Muscle of leg (tissue), 11 donors: ENCODE results near the gene LMF2. TPM values are rescaled to one million over a fixed set of nuclear protein-coding genes. Genes with fewer than 3 reads are reported as not detected.
"Not testable (repeated sequence)": the region's sequence is repeated elsewhere in the genome, so short reads cannot be mapped to it uniquely, and the experiment has no call there.

Experiments
- DNase-seq: peaks from one replicate; pipeline ENCODE4 v3.0.0; 2013
- H3K27ac ChIP-seq: one replicate; pipeline ENCODE4 v1.5.1; 2013; ENCODE audit warnings: mild to moderate bottlenecking, low read length, control low read depth
- H3K27me3 ChIP-seq: one replicate; pipeline ENCODE4 v1.6.1; 2013; ENCODE audit warnings: low read length; ENCODE audit not compliant: control insufficient read depth, insufficient read depth
- H3K36me3 ChIP-seq: one replicate; pipeline ENCODE4 v1.6.1; 2013; ENCODE audit warnings: low read length; ENCODE audit not compliant: control insufficient read depth, insufficient read depth
- H3K4me1 ChIP-seq: one replicate; pipeline ENCODE4 v1.6.1; 2013; ENCODE audit warnings: low read length; ENCODE audit not compliant: control insufficient read depth, insufficient read depth
- H3K4me3 ChIP-seq: one replicate; pipeline ENCODE4 v1.5.1; 2013; ENCODE audit warnings: low read length, control low read depth
- H3K9me3 ChIP-seq: replicated peaks from 2 replicates; pipeline ENCODE4 v1.6.1; 2013; ENCODE audit warnings: low read depth, low read length; ENCODE audit not compliant: control insufficient read depth
- WGBS: methylation state at CpG from one replicate; pipeline ENCODE4 v1.1.5; 2013; ENCODE audit warnings: missing lambda C conversion rate; ENCODE audit not compliant: insufficient coverage; 5-methylcytosine and 5-hydroxymethylcytosine counted together
- polyA plus RNA-seq, 8 donors: library from polyadenylated mRNA; unstranded; fragments of 120-200 nt; gene quantifications; one replicate each; pipeline versions ENCODE4 v1.2.1 to v1.2.3, GENCODE V29; 2013; ENCODE audit warnings: inconsistent platforms in 1 of 8, low replicate concordance in 1 of 8; ENCODE audit not compliant: insufficient read length in 8 of 8, insufficient read depth in 1 of 8
- total RNA-seq: library from RNA; stranded (reverse); fragments of 120-200 nt; gene quantifications from one replicate; pipeline ENCODE4 v1.2.4, GENCODE V29; 2013

Gene LMF2
- total and polyA plus RNA-seq, 9 donors = 27.0 to 54.1 (median 44.4) TPM

DNA sequence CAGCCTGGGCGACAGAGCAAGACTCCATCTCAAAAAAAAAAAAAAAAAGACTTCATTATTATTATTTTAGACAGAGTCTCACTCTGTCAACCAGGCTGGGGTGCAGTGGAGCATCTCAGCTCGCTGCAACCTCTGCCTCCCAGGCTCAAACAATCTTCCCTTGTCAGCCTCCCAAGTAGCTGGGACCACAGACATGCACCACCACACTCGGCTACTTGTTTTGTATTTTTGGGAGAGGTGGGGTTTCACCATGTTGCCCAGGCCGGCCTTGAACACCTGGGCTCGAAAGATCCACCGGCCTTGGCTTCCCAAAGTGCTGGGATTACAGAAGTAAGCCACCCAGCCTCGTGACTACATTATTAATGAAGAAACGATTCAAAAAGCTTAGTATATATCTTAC is 27.6 kb upstream of the LMF2 start:
- DNase-seq = no peak
- H3K9me3 ChIP-seq = no peaks in the 10 kb centered on the region
- H3K4me3 ChIP-seq = no peak overlapping the region
- H3K4me1 ChIP-seq = peaks cover 25% of the 10 kb centered on the region
- no peak overlapping the region for H3K27ac ChIP-seq
- no peaks in the 10 kb centered on the region for H3K36me3 ChIP-seq
- peaks cover 73% of the 10 kb centered on the region for H3K27me3 ChIP-seq
- WGBS = no CpG with 5 or more reads among the region's 8 CpGs

GRCh38 chr22:50533856-50534711 is 26.6 kb upstream of the LMF2 start:
- Histone ChIP-seq H3K27ac (peak overlapping the region; percentile 7), H3K4me1 (peaks cover 32% of the 10 kb centered on the region), H3K27me3 (peaks cover 76% of the 10 kb centered on the region)
- 47% methylated on average over 7 of the region's 21 CpGs for WGBS
- DNase-seq, H3K36me3 ChIP-seq, H3K9me3 ChIP-seq, H3K4me3 ChIP-seq: not testable (repeated sequence)

DNA sequence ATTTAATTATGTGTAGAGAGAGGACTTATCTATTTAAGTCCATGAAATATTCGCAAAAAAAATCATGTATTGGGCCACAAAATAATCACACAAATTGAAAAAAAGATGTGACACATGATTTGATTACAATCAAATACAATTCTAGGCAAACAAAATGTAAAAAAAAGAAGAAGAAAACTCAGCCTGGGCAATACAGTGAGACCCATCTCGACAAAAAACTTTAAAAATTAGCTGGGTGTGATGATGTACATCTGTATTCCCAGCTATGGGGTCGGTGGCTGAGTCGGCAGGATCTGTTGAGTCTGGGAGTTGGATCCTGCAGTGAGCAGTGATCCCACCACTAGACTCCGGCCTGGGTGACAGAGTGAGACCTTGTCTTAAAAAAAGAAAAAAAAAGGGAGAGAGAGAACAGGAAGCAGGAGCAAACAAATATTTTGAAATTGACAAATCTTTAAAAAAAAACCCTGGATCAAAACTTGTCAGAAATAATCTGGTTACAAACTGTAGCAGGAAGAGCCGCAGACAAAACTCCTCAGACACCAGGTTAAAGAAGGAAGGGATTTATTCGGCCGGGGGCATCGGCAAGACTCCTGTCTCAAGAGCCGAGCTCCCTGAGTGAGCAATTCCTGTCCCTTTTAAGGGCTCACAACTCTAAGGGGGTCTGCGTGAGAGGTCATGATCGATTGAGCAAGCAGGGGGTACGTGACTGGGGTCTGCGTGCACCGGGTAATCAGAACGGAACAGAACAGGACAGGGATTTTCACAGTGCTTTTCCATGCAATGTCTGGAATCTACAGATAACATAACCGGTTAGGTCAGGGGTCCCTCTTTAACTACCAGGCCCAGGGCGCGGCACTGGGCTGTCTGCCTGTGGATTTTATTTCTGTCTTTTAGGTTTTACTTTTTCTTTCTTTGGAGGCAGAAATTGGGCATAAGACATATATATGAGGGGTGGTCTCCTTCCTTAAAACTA is 25.6 kb upstream of the LMF2 start:
- Histone ChIP-seq H3K4me1 (peaks cover 34% of the 10 kb centered on the region), H3K27ac (no peak overlapping the region), H3K4me3 (no peak overlapping the region), H3K36me3 (no peaks in the 10 kb centered on the region), H3K9me3 (no peaks in the 10 kb centered on the region), H3K27me3 (peaks cover 80% of the 10 kb centered on the region)
- WGBS = 79% methylated on average over 11 of the region's 19 CpGs
- DNase-seq = no peak

GRCh38 chr22:50531962-50532674 is 24.6 kb upstream of the LMF2 start:
- Histone ChIP-seq H3K9me3 (no peaks in the 10 kb centered on the region), H3K36me3 (no peaks in the 10 kb centered on the region), H3K4me1 (peaks cover 35% of the 10 kb centered on the region), H3K27ac (peak overlapping the region; percentile 79), H3K4me3 (peak overlapping the region; percentile 47), H3K27me3 (peaks cover 73% of the 10 kb centered on the region)
- WGBS = under 1% methylated on average over 44 of the region's 56 CpGs
- peak; percentile 83 for DNase-seq

GRCh38 chr22:50531546-50531961 is 24.1 kb upstream of the LMF2 start:
- H3K9me3 ChIP-seq = no peaks in the 10 kb centered on the region
- H3K36me3 ChIP-seq = no peaks in the 10 kb centered on the region
- H3K4me1 ChIP-seq = peaks cover 39% of the 10 kb centered on the region
- peak overlapping the region; percentile 79 for H3K27ac ChIP-seq
- under 1% methylated on average over 40 of the region's 44 CpGs for WGBS
- peak; percentile 47 for DNase-seq
- H3K27me3 ChIP-seq = peaks cover 70% of the 10 kb centered on the region
- H3K4me3 ChIP-seq = peak overlapping the region; percentile 47

GRCh38 chr22:50530877-50531545 is 23.5 kb upstream of the LMF2 start:
- Histone ChIP-seq H3K9me3 (no peaks in the 10 kb centered on the region), H3K4me1 (peaks cover 41% of the 10 kb centered on the region), H3K36me3 (no peaks in the 10 kb centered on the region), H3K27ac (peak overlapping the region; percentile 79), H3K27me3 (peaks cover 70% of the 10 kb centered on the region), H3K4me3 (peak overlapping the region; percentile 47)
- DNase-seq = peak; percentile 85
- 6% methylated on average over 53 of the region's 53 CpGs for WGBS

DNA sequence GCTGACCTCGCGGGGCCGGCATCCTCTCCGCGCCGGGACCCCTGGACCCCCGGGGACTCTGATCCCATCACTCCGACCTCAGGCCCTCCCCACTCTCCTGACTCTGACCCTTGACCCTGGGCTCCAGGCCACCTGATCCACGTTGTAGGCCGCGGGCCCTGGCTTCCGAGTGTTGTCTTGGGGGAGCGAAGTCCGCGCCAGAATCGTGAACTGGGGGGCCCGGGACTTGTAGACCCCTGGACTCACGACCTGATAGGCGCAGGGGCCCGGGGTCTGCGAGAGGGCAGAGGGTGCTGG is 23.0 kb upstream of the LMF2 start:
- 2% methylated on average over 21 of the region's 21 CpGs for WGBS
- H3K27me3 ChIP-seq = peaks cover 70% of the 10 kb centered on the region
- H3K27ac ChIP-seq = peak overlapping the region; percentile 60
- no peaks in the 10 kb centered on the region for H3K36me3 ChIP-seq
- peak overlapping the region; percentile 47 for H3K4me3 ChIP-seq
- no peaks in the 10 kb centered on the region for H3K9me3 ChIP-seq
- no peak for DNase-seq
- peaks cover 41% of the 10 kb centered on the region for H3K4me1 ChIP-seq

DNA sequence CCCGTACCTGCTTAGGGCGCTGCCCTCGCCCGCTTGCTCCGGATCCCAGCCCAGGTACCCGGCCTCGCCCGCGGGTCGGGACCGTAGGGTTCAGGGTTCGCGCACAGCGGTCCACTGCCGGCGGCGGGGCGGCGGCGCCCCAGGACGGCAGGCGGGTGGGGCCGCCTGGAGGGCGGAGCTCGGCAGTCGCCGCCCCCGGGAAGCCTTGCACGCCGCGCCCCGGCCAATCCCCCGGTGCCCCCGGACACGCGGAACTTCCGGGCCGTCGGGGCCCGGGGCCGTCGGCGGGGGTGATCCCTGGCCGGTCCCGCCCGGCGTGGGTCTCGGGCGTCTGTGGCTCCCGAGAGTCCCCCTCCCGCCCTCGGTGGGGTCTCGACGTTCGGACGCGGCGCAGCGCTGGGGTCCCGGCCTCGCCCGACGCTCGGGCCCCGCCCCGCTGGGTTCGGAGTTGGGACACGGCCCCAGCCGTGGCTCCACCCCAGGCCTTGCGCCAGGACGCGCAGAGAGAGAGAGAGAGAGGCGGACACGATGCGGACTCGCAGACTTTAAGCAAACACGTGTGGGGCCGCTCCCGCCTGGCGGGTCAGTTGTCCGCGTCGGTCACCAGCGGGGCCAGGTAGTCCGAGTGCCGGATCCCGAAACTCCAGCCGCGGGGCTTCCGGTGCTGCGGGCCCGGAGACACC is 22.5 kb upstream of the LMF2 start, which contains the start of gene TYMP:
Gene TYMP (minus strand): TSS at position 116 of the 683 bp plus-strand sequence. CDS start 303 bp downstream, outside the sequence.
- peak within 1 kb of the TSS; percentile 67 for H3K27ac ChIP-seq
- no peaks in the 10 kb centered on the region for H3K9me3 ChIP-seq
- DNase-seq = peak; percentile 86
- H3K4me3 ChIP-seq = peak within 1 kb of the TSS; percentile 47
- H3K4me1 ChIP-seq = peaks cover 41% of the 10 kb centered on the region
- WGBS = under 1% methylated on average over 92 of the region's 92 CpGs
- no peaks in the 10 kb centered on the region for H3K36me3 ChIP-seq
- peaks cover 65% of the 10 kb centered on the region for H3K27me3 ChIP-seq

DNA sequence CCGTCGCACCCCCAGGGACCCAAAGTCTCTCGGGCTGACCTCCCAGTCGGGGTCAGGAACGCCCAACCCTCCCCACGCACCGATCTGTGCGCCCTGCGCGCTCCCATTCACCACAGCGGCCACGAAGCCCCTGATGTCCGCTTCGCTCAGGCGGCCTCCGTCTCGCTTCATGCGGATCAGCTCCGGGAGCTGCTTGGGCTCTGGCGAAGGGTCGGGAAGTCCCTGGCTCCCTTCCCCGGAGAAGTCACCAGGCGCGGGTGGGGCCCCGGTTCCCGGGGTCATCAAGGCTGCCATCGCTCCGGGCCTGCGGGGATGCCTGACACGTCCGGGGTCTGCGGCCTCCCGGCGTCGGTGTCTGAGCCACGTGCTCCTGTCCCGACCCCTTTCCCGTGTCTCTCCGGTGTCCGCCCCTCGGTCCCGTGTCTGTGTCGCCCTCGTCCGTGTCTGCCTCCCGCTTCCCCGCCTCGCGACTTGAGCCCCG is 22.0 kb upstream of the LMF2 start:
- H3K9me3 ChIP-seq = no peaks in the 10 kb centered on the region
- peaks cover 61% of the 10 kb centered on the region for H3K27me3 ChIP-seq
- H3K27ac ChIP-seq = peak overlapping the region; percentile 67
- no peaks in the 10 kb centered on the region for H3K36me3 ChIP-seq
- peaks cover 47% of the 10 kb centered on the region for H3K4me1 ChIP-seq
- H3K4me3 ChIP-seq = peak overlapping the region; percentile 36
- WGBS = 7% methylated on average over 50 of the region's 50 CpGs
- DNase-seq = peak; percentile 55
